Sigmoid colon (tissue), 7 donors: ENCODE data around the gene RBP7. TPM values are rescaled to one million over a fixed set of nuclear protein-coding genes. Genes with fewer than 3 reads are reported as not detected.
A peak's percentile ranks its signal among the peaks of the same experiment; 100 is the strongest.

ENCODE experiments used
- DNase-seq: peaks from one replicate; pipeline ENCODE4 v3.0.0-alpha.2; 2019
- H3K27ac ChIP-seq, 4 donors: fragments of 200-600 bp; sonication (generic); one replicate each; pipeline ENCODE4 v1.5.1; 2016 to 2019; ENCODE audit warnings: mild to moderate bottlenecking in 1 of 4
- H3K27me3 ChIP-seq, 3 donors: fragments of 200-600 bp; sonication (generic); one replicate each; pipeline ENCODE4 v1.5.1; 2019; ENCODE audit warnings: mild to moderate bottlenecking in 1 of 3
- H3K36me3 ChIP-seq, 4 donors: fragments of 200-600 bp; sonication (generic); one replicate each; pipeline ENCODE4 v1.5.1; 2016 to 2019
- H3K4me1 ChIP-seq, 4 donors: fragments of 200-600 bp; sonication (generic); one replicate each; pipeline ENCODE4 v1.5.1; 2017 to 2019
- H3K4me3 ChIP-seq, 4 donors: fragments of 200-600 bp; sonication (generic); one replicate each; pipeline ENCODE4 v1.5.1; 2017 to 2019; ENCODE audit warnings: mild to moderate bottlenecking in 2 of 4, moderate library complexity in 1 of 4
- H3K9me3 ChIP-seq, 4 donors: fragments of 200-600 bp in 3 of 4; sonication (generic) in 3 of 4; one replicate each; pipeline versions ENCODE4 v1.5.1 to v1.6.1; 2013 to 2019
- EP300 ChIP-seq, 4 donors: sonication (generic); formaldehyde crosslinking; IDR thresholded peaks; one replicate each; pipeline ENCODE4 v1.6.1; 2017; ENCODE audit warnings: antibody characterized with exemption in 4 of 4
- POLR2A ChIP-seq, 2 donors: fragments of 450-650 bp; IDR thresholded peaks; one replicate each; pipeline ENCODE4 v1.6.1; 2016; ENCODE audit warnings: antibody characterized with exemption in 2 of 2, mild to moderate bottlenecking in 2 of 2, moderate library complexity in 2 of 2
- POLR2AphosphoS5 ChIP-seq, 4 donors: sonication (generic); formaldehyde crosslinking; IDR thresholded peaks; one replicate each; pipeline ENCODE4 v1.6.1; 2017; ENCODE audit warnings: antibody characterized with exemption in 4 of 4
- WGBS, 2 donors: extraction: QIAGEN DNeasy Blood & Tissue Kit; methylation state at CpG; one replicate each; pipeline ENCODE4 v1.1.7; 2013; 5-methylcytosine and 5-hydroxymethylcytosine counted together
- intact Hi-C: fragments of 100-400 bp; cut with DNase I; formaldehyde crosslinking; loops from one replicate; pipeline ENCODE4 v1.15.1; 2023
- polyA plus RNA-seq, 3 donors: library from polyadenylated mRNA; stranded (reverse); fragments of 200-250 nt; gene quantifications; one replicate each; pipeline ENCODE4 v1.2.3, GENCODE V29; 2013
- total RNA-seq, 4 donors: library from RNA; depleted of rRNA; stranded (reverse); fragments of >200 nt; gene quantifications; one replicate each; pipeline ENCODE4 v1.1.0, GENCODE V29; 2016
- TF ChIP-seq, protein P1 (sequence below), 4 experiments: fragments of 450-650 bp in 3 of 4; fragments of 200-600 bp in 1 of 4; IDR thresholded peaks; one replicate each; pipeline ENCODE4 v1.5.1; 2016 to 2019; ENCODE audit warnings: antibody characterized with exemption in 4 of 4, mild to moderate bottlenecking in 3 of 4, moderate library complexity in 2 of 4
- donor health status: healthy with polysubstance abuse.
- donor health status: Bipolar disorder and iron deficiency.
- donor health status: healthy.

The RBP7 gene
- total RNA-seq = 10 to 100 TPM in 2 of 4 donors, 1 to 10 TPM in 2; 4.2 to 13.2 (median 10.7) TPM
- 10 to 100 TPM in 1 of 3 donors, 1 to 10 TPM in 2; 7.1 to 10.8 (median 7.9) TPM for polyA plus RNA-seq

DNA sequence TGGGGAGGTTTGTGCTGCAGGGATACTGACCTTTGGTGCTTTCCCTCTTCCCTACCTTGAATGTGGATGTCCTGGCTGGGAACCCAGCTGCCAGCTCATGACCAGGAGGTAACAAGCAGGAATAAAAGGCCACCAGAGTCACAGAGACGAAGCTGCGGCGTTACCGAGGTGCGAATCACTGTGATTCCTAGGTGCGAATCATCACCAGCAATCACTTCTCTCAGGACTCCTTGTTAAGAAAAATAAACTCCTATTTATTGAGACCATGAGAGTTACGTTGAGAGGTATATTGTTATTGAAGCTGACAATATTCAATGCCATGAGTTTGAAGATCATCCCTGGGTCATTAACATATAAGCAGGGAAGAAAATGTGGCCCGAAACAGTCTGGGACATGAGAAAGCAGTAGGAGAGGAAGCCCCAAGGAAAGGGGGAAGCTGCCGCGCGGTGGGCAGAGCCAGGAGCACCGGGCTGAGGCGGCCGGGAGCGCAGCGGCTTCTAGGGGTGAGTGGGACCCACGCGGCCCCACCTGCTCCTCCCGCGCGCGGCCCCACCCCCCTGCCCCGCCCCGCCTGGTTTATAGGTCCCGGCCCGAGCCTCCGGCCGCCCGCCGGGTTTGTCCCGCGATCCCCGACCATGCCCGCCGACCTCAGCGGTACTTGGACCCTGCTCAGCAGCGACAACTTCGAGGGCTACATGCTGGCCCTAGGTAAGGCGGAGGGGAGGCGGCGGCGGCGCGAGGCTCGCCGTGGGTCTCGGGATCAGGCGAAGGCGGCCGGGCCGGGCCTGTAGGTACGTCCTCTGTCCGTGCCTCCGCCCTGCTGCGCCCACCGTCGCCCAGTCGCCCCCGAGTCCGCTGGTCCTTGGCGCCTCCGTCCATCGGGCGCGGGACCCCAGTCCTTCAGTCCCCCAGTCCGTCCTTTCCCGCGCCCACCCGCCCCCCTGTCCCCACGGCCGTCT is at the start of gene RBP7:
TSS of gene RBP7 (plus strand) at position 605 of the 959 bp plus-strand sequence. CDS start at position 636, 31 bp downstream.
- peaks cover 12 to 49% (median 24%) of the 10 kb centered on the region in 3 donors for H3K27me3 ChIP-seq
- intact Hi-C loops = no loop called here
- H3K27ac ChIP-seq = peak within 1 kb of the TSS in 1 of 4 donors; percentile 33
- H3K4me3 ChIP-seq = peak within 1 kb of the TSS; percentile 37 to 58 (median 48)
- TF ChIP-seq, protein P1, sequence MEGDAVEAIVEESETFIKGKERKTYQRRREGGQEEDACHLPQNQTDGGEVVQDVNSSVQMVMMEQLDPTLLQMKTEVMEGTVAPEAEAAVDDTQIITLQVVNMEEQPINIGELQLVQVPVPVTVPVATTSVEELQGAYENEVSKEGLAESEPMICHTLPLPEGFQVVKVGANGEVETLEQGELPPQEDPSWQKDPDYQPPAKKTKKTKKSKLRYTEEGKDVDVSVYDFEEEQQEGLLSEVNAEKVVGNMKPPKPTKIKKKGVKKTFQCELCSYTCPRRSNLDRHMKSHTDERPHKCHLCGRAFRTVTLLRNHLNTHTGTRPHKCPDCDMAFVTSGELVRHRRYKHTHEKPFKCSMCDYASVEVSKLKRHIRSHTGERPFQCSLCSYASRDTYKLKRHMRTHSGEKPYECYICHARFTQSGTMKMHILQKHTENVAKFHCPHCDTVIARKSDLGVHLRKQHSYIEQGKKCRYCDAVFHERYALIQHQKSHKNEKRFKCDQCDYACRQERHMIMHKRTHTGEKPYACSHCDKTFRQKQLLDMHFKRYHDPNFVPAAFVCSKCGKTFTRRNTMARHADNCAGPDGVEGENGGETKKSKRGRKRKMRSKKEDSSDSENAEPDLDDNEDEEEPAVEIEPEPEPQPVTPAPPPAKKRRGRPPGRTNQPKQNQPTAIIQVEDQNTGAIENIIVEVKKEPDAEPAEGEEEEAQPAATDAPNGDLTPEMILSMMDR (IDR thresholded peaks at IDR 0.05) = no peak
- TF ChIP-seq POLR2AphosphoS5 (IDR thresholded peaks at IDR 0.05) (no peak), EP300 (IDR thresholded peaks at IDR 0.05) (no peak), POLR2A (IDR thresholded peaks at IDR 0.05) (no peak)
- WGBS, 2 donors = 2 to 5% methylated on average over 71 of the region's 71 CpGs
- no peaks in the 10 kb centered on the region for H3K9me3 ChIP-seq
- H3K4me1 ChIP-seq = peaks cover 0 to 16% (median 16%) of the 10 kb centered on the region in 4 donors
- H3K36me3 ChIP-seq = no peaks in the 10 kb centered on the region
- DNase-seq = no peak

DNA sequence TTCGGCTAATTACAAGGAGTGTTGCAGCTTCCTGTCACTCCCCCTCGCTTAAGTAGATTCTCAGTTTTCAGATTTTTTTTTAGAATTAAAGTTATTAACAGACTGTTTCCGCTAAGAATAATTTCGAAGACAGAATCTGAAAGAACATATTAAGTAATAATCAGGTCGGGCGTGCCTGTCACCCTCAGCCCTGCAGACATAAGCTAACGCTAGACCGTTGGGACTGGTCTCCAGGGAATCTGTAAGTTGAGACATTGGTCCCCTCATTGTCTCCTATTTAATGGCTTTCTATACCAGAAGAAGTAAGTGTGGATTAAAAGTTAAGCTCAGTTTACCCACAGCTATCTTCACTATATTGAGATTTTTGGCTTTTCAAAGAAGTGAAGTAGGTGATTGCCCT is 39.3 kb upstream of the RBP7 start:
- no peak for DNase-seq
- TF ChIP-seq POLR2AphosphoS5 (IDR thresholded peaks at IDR 0.05) = no peak
- TF ChIP-seq, protein P1 (IDR thresholded peaks at IDR 0.05) = no peak
- no peak for TF ChIP-seq POLR2A (IDR thresholded peaks at IDR 0.05)
- intact Hi-C loops = no loop called here
- Histone ChIP-seq H3K27ac (no peak overlapping the region), H3K27me3 (no peaks in the 10 kb centered on the region), H3K9me3 (no peaks in the 10 kb centered on the region), H3K36me3 (peaks cover 0 to 4% (median 0%) of the 10 kb centered on the region in 4 donors), H3K4me1 (no peaks in the 10 kb centered on the region), H3K4me3 (no peak overlapping the region)
- WGBS, 2 donors = 92 to 93% methylated on average over 8 of the region's 8 CpGs

DNA sequence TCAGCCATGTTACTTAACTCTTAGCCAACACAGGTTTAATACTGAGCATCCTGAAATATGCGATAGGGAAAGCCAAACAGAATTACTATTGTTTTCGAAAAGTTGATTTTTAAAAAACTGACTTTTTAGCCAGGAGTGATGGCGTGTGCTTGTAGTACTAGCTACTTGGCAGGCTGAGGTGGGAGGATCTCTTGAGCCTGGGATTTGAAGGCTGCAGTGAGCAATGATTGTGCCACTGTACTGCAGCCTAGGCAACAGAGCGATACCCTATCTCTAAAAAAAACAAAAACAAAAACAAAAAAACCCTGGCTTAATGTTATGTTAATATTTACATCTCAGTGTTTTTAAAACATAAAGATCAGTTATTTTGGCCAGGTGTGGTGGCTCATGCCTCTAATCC is 37.0 kb upstream of the RBP7 start:
- WGBS, 2 donors = 91 to 94% methylated on average over 4 of the region's 4 CpGs
- Histone ChIP-seq H3K4me1 (no peaks in the 10 kb centered on the region), H3K27me3 (no peaks in the 10 kb centered on the region)

DNA sequence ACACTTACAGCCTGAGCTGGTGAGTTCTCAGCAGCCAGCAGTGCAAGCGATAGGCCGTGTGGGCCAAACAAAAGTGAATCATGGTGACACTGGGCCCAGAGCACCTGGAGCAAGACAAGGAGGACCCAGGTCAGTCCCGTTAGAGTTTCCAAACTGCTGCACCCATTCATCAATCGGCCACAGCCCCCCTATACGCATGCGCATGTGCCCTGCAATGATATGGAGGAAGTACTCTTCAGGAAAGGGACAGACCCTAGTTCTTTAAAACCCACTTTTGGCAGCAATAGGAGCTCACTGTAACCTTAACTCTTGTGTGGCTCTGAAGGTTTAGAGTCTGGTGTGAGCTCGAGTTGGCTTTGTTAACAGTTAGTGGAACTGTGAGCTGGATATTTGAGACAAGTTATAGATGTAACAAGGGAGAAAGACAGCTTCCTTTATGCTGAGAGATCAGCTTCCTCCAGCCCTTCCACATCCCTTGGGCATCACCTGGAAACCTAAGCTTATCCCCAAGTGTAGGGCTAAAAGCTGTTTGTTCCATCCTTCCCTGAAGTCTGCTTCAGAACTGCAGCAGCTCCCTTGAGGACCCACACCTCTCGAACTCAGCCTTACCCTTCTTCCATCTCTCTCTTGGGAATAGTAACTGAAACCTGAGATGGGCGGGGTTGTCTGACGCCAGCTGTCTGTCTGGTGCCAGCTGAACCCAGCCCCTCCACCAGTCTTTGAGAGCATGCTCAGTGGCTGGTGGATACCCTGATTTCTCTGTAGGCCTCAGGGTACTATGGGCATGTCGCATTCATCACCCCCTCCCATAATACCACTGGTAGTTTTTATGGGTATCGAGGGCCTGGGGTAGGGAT is 36.1 kb upstream of the RBP7 start:
- no peaks in the 10 kb centered on the region for H3K27me3 ChIP-seq
- H3K4me1 ChIP-seq = no peaks in the 10 kb centered on the region
- H3K27ac ChIP-seq = no peak overlapping the region
- no peak for DNase-seq
- H3K36me3 ChIP-seq = no peaks in the 10 kb centered on the region
- H3K9me3 ChIP-seq = no peaks in the 10 kb centered on the region
- no peak overlapping the region for H3K4me3 ChIP-seq
- 77 to 82% methylated on average over 12 of the region's 12 CpGs for WGBS, 2 donors
- intact Hi-C loops = no loop called here
- TF ChIP-seq POLR2A (IDR thresholded peaks at IDR 0.05) (no peak), EP300 (IDR thresholded peaks at IDR 0.05) (no peak), POLR2AphosphoS5 (IDR thresholded peaks at IDR 0.05) (no peak)
- TF ChIP-seq, protein P1 (IDR thresholded peaks at IDR 0.05) = no peak

More for the DNA sequence above, 37.0 kb upstream of the RBP7 start:
- no peak overlapping the region for H3K4me3 ChIP-seq
- no peaks in the 10 kb centered on the region for H3K36me3 ChIP-seq
- TF ChIP-seq, protein P1 (IDR thresholded peaks at IDR 0.05) = no peak
- TF ChIP-seq EP300 (IDR thresholded peaks at IDR 0.05) (no peak), POLR2A (IDR thresholded peaks at IDR 0.05) (no peak), POLR2AphosphoS5 (IDR thresholded peaks at IDR 0.05) (no peak)
- H3K27ac ChIP-seq = no peak overlapping the region
- no peaks in the 10 kb centered on the region for H3K9me3 ChIP-seq
- intact Hi-C loops = no loop called here
- DNase-seq = no peak
